NK-92 (cell line): ENCODE results near the gene RSL24D1.
"Not testable (repeated sequence)": the region's sequence is repeated elsewhere in the genome, so short reads cannot be mapped to it uniquely, and the experiment has no call there.

Source experiments
- DNase-seq: peaks from one replicate; lab custom pipeline; 2025; ENCODE audit not compliant: unreplicated experiment; lab: John Stamatoyannopoulos, UW

RSL24D1 gene

DNA sequence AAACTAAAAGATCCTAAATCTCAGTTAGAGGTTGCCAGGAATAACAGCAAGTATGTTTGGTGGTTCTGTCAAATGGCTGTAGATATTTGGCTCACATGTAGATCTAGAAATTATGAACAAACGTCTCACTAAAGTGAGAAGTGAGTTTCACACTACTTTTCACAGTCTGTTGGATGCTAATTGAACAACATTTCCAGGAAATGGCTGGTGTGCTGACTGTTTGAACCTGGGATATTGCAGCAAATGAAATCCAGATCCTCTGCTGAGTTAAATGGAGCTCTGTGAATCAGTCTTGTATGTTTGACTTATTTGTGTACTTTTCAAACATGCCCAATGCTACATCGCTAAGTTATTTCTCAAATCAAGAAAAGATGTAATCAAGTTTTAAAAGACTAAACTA, 21.3 kb upstream of the RSL24D1 start:
- DNase-seq = no peak

DNA sequence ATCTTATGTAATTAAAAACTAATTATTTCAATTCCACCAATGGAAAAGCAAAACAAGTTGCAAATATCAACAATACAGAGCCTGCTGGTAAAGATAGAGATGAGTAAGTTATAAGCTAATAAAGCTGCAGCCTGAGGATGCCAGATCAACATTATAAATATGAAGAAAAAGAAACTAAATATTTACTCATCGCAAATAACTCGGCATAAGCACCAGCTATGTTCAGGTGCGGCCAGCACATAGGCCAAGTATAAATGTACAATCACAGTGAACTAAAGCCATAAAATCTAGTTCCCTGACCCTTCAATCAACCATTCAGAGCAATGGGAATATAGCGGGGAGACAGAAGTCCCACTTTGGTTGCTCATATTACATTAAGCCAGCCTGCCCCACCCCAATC, 7.7 kb upstream of the RSL24D1 start:
- DNase-seq = no peak

DNA sequence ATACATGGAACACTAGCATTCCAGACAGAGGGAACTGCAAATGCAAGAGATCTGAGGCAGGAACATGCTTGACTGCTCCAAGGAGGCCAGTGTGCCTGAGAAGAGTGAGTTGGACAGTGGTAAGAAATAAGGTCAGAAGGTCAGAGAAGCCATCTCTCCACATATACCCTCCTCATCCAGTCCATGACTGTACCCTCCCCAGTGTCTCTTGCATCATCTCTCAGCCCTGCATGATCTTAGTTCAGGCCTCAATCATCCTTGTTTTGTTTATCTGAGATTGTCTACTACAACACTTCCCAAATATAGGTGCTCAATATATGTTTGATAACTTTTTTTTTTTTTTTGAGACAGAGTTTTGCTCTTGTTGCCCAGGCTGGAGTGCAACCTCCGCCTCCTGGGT, 5.5 kb upstream of the RSL24D1 start:
- DNase-seq = no peak

DNA sequence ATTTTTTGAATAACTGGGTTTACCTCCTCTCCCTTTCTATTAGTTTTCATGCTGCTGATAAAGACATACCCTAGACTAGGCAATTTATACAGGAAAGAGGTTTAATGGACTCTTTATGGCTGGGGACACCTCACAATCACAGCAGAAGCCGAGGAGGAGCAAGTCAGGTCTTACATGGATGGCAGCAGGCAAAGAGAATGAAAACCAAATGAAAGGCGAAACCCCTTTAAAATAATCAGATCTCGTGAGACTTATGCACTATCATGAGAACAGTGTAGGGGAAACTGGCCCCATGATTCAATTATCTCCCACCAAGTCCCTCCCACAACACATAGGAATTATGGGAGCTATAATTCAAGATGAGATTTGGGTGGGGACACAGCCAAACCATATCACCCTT, 2.0 kb upstream of the RSL24D1 start:
- DNase-seq = no peak

DNA sequence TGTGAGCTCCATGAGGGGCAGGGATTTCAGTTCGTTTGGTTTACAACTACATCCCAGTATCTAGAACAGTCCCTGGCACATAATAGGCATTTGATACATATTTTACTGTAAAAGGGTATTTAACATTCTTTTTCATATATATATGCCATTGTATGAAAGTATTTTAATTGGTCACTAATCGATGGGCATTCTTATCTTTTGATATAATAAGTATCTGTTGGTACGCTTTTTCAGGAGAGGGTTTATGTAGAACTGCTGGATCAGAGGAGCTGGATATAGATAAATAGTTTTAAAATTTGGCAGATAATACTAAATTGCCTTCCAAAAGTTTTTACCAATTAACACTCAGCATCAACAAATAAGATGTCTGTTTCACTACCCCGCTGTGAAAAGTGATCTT, 978 bp upstream of the RSL24D1 start:
- DNase-seq = no peak

DNA sequence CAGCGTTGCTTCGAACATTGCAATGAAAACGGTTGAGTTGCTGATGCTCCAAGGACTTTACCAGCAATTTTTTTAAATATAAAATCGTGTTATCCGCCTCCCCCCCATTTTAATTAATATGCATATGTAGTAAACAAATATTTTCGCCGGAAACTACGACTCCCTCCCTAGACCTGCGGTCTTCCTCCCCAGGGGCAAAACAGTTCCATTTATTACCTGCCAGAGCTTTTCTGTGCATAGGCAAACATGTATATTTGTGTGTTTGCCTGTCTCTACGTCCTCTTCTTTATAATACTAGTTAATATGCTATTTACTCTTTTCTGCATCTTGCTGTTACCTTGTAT, 593 bp upstream of the RSL24D1 start:
- DNase-seq = no peak

DNA sequence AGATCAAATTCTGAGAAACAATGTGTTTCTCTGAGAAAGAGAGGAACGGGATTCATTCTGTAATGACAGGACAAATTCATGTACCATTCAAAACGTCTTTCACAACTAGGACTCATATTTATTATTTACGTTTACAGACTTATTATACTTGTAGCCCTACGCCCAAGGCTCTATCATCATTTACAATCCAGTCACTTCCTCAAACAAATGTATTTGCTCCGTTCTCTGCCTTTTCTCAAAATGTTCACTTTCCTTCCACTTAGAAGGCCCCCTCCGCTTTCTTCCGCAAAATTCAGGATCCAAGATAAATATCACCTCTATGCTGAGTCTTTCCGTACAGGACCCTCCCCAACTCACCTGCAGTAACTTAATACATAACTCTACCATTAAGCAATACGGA, 745 bp downstream of the RSL24D1 start:
- no peak for DNase-seq

DNA sequence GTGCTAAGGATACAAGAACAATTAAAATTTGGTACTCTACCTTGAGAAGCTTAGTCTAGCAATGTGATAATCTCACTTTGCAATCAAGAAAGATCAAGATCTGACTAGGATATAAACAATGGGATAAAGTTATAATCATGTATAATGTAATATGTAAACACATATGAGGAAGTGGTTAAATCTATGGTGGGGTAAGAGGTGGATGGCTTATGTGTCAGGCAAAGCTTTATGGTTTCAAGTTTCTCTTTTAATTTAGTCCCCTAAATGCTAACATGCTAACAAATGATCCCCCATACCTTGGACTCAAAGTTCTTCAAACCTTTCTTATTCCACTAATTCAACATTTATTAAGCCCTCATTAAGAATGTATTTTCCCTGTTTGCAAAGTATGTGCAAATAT, 2.5 kb downstream of the RSL24D1 start:
- DNase-seq = no peak

DNA sequence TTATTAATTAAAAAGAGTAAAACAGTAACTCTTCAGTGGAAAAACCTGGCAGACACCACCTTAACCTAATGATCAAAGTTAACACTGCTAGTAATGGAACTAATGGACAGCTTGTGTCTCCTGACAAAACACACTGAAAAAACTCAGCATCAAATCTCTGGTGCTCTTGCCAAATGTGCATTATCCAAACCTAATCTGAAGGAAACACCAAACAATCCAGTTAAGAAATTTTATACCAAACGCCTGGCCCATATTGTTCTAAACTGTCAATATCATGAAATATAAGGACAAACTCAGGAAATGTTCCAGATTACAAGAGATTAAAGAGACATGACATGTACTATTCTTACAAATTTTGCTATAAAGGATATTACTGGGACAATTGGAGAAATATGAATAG, 10.4 kb downstream of the RSL24D1 start:
- DNase-seq = no peak

DNA sequence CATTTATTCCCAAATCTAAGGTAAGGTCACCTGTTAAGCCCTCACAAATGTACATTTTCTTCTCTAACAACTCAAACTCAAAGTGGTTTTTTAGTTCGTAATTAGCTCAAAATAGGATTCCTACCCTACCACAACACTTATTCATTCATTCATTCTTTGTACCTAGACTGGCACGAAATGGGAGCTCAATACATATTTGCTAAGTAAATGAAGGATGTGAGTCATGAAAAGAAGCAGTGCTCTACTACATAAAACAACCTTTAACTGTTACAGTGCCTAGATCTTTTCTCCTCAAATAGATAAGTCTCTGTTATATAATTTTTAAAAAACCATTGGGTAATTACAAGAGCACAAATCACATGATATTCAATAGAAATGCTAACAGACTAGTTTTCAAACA, 13.1 kb downstream of the RSL24D1 start:
- DNase-seq = no peak

DNA sequence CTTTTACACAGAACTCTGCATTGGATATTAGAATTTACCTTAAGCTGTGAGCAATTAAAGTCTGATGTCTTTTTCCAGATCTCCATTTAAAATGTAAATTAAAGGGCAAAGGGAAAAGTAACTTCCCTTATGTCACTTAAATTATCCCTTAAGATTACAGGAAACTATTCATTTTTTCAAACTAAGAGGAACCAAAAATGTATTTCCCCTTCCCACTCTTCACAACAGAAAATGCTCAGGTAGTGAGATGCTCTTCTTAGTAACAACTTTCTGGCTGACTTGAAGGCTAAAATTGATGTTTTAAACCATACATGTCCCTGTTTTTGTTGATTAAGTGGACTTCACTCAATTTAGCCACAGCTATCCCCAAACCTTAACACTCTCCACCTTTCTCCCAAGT, 17.6 kb downstream of the RSL24D1 start:
- no peak for DNase-seq

DNA sequence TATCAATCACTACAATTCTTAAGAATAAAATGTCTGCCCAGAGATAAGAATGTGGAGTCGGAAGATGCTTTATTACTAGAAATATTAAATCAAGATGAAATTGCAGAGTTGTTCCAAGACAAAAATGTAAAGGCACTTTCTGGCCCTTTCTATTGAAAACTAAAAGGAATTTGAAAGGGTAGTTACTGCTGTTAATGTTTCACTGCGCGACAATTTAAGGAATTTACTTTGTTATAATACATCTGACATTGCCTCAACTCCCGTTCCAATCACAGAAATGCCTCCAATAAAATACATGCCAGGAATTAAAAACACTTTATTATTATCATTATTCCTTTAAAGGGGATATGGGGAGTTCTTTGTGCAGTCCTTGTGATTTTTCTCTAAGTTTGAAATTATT, 26.4 kb downstream of the RSL24D1 start:
- DNase-seq = no peak

DNA sequence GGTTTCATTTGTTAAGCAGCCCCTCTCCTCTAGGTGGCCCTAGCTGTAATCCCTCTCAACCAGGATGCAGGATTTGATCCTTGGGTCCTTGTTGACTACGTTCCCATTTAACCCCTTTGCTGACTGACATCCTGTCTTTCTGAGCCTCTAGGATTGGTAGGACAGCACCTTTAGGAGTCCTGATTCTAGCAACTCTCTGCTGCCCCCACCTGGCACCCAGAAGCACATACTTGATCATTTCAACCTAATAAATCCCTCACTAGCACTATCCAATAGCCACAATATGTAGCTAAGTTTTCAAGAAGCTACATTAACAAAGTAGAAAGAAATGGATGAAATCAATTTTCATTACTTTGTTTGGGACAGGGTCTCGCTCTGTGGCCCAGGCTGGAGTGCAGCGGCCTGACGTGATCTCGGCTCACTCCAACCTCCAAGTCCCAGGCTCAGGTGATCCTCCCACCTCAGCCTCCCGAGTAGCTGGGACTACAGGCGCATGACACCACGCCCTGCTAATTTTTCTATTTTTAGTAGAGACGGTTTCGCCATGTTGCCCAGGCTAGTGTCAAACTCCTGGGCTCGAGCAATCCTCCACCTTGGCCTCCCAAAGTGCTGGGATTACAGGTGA, 28.3 kb downstream of the RSL24D1 start:
- DNase-seq = no peak

DNA sequence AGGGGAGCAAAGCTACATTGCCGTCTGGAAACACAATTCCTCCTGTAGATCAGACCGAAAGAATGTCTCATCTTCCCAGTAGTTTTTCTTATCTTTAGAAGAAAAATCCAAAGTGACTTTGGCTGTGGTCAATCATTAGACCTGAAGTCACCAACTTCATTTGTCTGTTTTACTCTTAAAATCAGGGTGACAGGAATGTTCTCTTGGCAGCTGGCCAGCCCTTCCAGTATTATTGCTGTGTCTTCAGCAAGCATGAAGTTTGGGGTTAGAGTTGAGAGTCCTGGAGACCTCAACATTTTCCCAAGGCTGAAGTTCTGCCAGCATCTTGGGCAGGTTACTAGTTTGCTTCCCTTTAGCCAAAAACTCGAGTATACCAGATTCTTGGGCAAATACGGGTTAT, 32.5 kb downstream of the RSL24D1 start:
- DNase-seq = no peak

DNA sequence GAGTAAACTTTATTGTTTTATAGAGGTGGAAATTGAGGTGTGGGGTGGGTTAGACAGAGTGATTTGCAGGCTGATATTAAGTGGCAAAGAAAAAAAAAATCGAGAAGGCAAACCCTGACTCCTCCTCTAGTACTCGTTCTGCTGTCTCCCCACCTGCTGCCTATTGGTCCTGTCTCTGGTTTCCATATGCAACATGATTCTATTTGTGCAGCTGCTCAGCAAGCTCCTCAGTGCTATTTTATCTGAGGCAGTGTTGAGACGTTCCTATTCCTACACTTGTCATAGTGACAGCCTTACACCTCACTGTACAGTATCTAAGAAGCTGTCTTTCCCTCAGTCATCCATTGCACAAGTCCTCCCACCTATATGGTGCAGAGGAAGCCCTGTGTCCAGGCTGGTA, 45.1 kb downstream of the RSL24D1 start:
- no peak for DNase-seq

DNA sequence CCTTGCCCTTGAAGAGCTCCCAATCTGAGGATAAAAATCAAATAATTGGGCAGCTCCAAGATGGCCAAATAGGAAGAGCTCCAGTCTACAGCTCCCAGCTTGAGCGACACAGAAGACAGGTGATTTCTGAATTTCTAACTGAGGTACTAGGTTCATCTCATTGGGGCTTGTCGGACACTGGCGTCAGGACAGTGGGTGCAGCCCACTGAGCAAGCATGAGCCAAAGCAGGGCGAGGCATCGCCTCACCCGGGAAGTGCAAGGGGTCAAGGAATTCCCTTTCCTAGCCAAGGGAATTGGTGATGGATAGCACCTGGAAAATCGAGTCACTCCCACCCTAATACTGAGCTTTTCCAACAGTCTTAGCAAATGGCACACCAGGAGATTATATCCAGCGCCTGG, 53.6 kb downstream of the RSL24D1 start:
- DNase-seq = not testable (repeated sequence)

DNA sequence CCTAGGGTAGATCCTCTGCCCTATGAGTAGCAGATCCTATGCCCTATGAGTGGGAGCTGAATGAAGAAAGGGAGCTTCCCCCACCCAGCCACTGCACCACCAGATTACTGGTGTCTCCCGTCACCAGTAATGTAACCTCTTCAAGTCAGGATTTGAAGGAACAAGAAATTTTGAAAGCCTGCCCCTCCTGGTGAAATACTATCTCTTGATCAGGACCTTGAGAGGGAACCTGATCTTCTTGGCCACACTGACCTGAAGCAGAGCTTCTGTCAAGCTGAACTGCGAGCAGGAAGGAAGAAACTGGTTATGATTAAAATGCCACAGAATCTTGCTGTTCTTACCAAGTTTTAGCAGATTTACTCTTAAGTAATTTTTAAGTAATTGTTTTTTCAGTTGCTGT, 62.8 kb downstream of the RSL24D1 start:
- no peak for DNase-seq

DNA sequence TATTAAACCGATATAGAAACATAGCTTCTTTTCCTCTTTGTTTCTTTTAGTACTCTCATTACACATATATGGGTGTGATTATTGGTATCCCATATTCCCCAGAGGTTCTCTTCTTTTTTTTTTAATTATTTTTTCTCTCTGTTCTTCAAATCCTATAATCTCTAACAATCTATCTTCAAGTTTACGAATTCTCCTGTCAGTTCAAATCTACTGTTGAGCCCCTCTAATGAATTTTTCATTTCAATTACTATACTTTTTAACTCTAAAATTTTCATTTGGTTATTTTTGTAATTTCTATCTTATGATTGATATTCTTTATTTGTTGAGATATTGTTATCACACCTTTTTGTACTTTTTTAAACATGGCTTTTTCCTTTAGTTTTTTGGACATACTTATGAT, 64.1 kb downstream of the RSL24D1 start:
- DNase-seq = no peak
